GM13977 (cell line): ENCODE data around the gene STRN3.
"Not testable (repeated sequence)": the region's sequence is repeated elsewhere in the genome, so short reads cannot be mapped to it uniquely, and the experiment has no call there.

ENCODE experiments used
- DNase-seq: peaks from one replicate; pipeline ENCODE4 v3.0.0; 2012; ENCODE audit warnings: low spot score
- in situ Hi-C: fragments of 300-500 bp; cut with MboI; formaldehyde crosslinking; loops from one replicate; pipeline ENCODE4 v1.12.0; 2022; ENCODE audit warnings: low sequenced_read_pairs, low pct_unique_long_range_greater_than_20kb, mixed read lengths, inconsistent platforms; ENCODE audit not compliant: unreplicated experiment
- TF ChIP-seq, protein P1 (sequence below): IDR thresholded peaks from 2 replicates; pipeline ENCODE4 v1.5.1; 2012; ENCODE audit warnings: mild to moderate bottlenecking, control low read depth; ENCODE audit not compliant: insufficient read depth; ENCODE audit errors: extremely low read depth, missing control alignments

The STRN3 gene

DNA sequence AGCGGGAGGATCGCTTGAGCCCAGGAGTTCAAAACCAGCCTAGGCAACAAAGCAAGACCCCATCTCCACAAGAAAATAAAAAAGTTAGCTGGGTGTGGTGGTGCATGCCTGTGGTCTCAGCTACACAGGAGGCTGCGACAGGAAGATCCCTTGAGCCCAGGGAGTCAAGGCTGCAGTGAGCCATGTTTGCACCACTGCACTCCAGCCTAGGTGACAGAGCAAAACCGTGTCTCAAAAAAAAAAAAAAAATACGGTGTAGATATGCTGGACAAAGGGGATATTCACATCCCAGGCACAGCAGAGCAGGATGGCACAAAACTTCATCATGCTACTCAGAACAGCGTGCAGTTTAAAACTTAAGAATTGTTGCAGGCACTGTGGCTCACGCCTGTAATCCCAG is 24.8 kb upstream of the STRN3 start:
- TF ChIP-seq, protein P1, sequence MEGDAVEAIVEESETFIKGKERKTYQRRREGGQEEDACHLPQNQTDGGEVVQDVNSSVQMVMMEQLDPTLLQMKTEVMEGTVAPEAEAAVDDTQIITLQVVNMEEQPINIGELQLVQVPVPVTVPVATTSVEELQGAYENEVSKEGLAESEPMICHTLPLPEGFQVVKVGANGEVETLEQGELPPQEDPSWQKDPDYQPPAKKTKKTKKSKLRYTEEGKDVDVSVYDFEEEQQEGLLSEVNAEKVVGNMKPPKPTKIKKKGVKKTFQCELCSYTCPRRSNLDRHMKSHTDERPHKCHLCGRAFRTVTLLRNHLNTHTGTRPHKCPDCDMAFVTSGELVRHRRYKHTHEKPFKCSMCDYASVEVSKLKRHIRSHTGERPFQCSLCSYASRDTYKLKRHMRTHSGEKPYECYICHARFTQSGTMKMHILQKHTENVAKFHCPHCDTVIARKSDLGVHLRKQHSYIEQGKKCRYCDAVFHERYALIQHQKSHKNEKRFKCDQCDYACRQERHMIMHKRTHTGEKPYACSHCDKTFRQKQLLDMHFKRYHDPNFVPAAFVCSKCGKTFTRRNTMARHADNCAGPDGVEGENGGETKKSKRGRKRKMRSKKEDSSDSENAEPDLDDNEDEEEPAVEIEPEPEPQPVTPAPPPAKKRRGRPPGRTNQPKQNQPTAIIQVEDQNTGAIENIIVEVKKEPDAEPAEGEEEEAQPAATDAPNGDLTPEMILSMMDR = no peak
- in situ Hi-C loops = no loop called here
- no peak for DNase-seq

DNA sequence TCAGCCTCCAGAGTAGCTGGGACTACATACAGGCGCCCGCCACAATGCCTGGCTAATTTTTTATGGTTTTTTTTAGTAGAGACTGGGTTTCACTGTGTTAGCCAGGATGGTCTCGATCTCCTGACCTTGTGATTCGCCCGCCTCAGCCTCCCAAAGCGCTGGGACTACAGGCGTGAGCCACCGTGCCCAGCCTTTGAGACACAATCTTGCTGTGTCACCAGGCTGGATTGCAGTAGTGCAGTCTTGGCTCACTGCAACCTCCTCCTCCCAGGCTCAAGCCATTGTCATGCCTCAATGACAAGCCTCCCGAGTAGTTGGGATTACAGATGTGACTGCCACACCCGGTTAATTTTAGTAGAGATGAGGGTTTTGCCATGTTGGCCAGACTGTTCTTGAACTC is 21.3 kb upstream of the STRN3 start:
- TF ChIP-seq, protein P1 = no peak
- no peak for DNase-seq
- in situ Hi-C loops = no loop called here

DNA sequence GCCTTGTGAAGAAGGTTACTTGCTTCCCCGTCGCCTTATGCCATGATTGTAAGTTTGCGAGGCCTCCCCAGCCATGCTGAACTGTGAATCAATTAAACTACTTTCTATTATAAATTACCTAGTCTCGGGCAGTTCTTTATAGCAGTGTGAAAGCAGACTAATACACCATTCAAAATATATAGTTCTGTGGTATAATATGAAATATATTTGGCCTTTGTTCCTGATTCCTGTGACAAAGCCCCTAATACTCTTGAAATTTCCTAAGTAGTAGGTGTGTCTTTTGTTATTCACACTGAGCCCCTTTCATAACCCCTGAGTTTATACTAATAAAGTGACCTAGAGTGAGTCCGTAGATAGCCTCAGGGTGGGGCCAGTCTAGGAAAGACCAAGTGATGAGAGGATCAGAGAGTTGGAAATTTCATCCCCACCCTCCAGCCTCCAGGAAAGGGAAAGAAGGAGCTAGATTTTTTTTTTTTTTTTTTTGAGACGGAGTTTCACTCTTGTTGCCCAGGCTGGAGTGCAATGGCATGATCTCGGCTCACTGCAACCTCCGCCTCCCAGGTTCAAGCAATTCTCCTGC is 19.4 kb upstream of the STRN3 start:
- TF ChIP-seq, protein P1 = no peak
- DNase-seq = no peak

DNA sequence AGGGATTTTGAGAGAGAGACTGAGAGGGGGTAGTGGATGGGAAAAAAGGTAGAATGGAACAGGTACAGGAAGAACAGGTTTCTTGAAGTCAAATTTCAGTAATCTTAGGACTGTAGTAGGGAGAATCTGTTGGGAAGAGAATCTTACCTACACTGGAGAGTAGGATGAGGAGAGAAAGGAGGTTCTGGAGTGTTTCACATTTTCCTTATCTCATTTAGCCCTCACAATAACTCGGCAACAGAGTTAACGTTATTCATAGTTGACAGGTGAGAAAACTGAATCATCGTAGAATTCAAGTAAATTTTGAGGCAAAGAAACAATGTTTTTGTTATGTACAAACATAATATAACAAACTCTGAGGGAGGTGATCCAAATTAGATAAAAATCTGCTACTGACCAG is 17.2 kb upstream of the STRN3 start:
- in situ Hi-C loops = no loop called here
- TF ChIP-seq, protein P1 = no peak

More for the DNA sequence above, 19.4 kb upstream of the STRN3 start:
- in situ Hi-C loops = no loop called here

DNA sequence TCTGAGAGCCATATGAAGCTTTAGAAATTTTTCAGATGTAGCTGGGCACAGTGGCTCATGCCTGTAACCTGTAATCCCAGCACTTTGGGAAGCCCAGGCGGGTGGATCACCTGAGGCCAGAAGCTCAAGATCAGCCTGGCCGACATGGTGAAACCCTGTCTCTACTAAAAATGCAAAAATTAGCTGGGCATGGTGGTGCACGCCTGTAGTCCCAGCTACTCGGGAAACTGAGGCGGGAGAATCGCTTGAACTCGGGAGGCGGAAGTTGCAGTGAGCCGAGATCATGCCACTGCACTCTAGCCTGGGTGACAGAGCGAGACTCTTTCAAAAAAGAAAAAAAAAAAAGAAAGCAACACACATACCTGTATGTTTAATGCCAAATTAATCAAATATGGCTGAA is 16.7 kb upstream of the STRN3 start:
- in situ Hi-C loops, DNase-seq: not testable (repeated sequence)

More for the DNA sequence above, 17.2 kb upstream of the STRN3 start:
- no peak for DNase-seq

DNA sequence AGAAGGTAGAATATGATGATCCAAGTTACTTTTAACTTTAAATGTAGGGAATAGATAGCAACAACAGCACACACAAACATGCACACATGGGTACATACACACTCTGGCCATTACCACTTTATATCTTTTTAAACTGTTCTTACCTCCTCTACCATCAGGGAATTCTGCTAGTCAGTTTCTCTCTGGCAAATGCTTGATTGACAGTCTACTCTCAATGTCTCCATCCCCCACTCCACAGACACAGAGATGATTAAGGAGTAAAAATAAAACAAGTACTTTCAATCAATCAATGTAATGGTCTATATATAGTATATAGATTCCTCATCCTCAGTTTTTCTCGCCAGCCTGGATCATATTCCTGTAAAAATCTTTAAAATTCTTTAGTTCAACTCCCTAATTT is 16.1 kb upstream of the STRN3 start:
- no peak for DNase-seq
- in situ Hi-C loops = no loop called here
- TF ChIP-seq, protein P1 = no peak

DNA sequence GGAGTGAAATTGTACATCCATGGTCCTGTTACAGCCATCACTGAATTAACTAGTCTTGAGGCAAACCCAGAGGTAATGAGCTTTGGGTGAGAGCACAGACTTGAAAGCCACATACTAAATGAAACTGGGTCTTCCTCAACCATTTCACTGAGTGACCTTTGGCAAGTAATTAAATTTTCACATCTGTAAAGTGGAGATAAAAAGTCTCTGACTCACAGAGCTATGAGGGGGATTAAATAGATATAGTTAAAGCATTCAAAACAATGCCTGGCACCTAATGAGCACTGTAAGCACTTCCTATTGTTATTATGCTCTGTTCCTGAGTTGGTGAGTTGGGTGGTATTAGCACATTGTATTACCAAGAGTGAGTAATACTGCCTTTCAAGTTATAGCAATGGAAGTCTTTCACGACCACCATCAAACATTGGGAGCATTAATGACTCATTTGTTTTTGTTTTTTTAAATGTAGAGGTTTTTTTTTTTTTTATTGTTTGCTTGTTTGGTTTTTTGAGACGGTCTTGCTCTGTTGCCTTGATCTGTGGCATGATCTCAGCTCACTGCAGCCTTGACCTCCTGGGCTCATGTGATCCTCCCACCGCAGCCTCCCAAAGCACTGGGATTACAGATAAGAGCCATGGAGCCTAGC is 12.5 kb upstream of the STRN3 start:
- in situ Hi-C loops = no loop called here
- TF ChIP-seq, protein P1 = no peak
- DNase-seq = no peak
